Measurements from ENCODE around the gene ARHGAP23. TPM values are rescaled to one million over a fixed set of nuclear protein-coding genes. Genes with fewer than 3 reads are reported as not detected.

ARHGAP23 gene
- total RNA-seq, 1 donor from 2014 or later, result 28.4 TPM

DNA sequence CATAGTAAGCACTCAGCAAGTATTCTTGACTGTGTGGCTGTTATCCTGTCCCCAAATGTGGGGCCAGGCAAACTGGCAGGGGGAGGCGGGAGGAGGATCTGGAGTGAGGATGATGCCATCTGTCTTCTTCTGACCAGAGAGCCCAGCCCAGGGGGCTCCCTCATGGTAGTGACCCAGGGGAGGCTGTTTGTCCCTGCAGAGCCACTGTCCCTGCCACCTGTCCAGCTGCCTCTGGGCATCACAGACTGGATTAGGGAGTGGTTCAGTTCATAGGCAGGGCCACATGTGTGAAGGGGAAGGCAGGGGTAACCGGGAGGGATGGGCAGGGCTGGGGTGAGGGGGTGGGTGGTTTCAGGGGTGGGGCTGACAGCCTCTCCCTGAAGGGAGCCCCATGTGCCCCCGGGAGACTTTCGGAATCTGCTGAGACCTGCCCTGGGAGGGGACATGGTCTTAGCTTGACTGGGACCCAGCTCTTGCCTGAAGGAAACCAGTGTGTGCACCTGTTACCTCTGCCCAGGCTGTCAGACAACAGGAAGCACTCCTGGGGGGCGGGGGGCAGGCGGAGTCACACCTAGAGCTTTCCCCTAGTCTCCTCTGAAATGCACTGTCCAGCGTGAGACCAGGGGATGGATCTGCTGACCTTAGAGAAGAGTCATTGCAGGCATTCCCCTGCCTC lies 15.2 kb downstream of the ARHGAP23 start:
- TF ChIP-seq CTCF (conservative IDR thresholded peaks at IDR 0.05; ENCODE audit: low read depth, low read length), result no peak
- no peak for DNase-seq (ENCODE audit: low read depth)
- H3K4me3 ChIP-seq (ENCODE audit: low read depth, low read length), result no peak overlapping the region

GRCh38 chr17:38444151-38444550 lies 15.9 kb downstream of the ARHGAP23 start:
- DNase-seq (ENCODE audit: low read depth), result no peak
- no peak overlapping the region for H3K4me3 ChIP-seq (ENCODE audit: low read depth, low read length)
- TF ChIP-seq CTCF (conservative IDR thresholded peaks at IDR 0.05; ENCODE audit: low read depth, low read length), result peak; percentile 91

DNA sequence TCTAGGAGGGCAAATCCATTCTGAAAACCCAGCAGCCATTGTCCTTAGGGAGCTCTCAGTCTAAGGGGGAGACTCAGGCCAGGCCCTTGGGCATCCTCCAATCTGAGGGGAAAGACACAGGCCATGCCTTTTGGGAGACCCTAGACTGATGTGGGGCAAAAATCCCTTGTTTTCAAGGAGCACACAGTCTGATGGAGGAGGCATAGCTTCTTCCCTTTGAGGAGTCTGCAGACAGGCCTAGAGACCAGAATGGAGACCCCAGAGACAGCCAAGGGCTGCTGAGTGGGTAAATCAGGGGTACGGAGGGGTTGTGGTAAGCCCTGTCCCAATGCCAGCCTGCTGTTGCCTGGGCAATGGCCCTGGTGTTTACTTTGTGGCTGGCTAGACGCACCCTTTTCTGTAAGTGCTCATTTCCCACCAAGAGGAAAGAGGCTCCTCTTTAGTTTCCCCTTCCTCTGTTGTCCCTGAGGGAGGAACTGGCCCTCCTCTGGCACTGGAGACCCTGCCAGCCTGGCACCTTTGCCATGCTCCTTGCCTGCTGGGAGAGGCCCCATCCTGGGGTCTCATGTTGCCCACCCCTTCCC lies 19.3 kb downstream of the ARHGAP23 start:
- no peak overlapping the region for H3K4me3 ChIP-seq (ENCODE audit: low read depth, low read length)
- no peak for TF ChIP-seq CTCF (conservative IDR thresholded peaks at IDR 0.05; ENCODE audit: low read depth, low read length)
- no peak for DNase-seq (ENCODE audit: low read depth)

GRCh38 chr17:38448208-38448771 lies 20.0 kb downstream of the ARHGAP23 start:
- no peak for DNase-seq (ENCODE audit: low read depth)
- no peak overlapping the region for H3K4me3 ChIP-seq (ENCODE audit: low read depth, low read length)
- TF ChIP-seq CTCF (conservative IDR thresholded peaks at IDR 0.05; ENCODE audit: low read depth, low read length), result no peak

DNA sequence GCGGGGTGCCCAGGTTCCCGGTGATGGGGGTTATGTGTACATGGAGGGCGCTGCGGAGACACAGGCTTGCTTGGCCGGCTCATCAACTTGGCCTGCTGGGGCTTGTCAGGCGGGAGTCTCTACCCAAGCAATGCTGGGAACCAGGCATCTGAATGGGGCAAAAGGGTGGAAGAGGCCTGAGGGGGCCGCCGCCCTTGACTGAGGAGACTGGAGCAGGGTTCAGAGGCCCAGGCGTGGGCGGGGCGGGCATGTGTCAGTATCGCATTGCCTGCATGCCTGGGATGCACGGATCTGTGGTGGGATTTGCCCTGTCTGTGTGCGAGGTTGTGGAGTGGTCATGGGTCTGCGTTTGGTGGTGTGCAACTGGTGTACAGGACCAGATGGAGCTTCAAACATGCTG lies 21.1 kb downstream of the ARHGAP23 start:
- H3K4me3 ChIP-seq (ENCODE audit: low read depth, low read length), result no peak overlapping the region
- DNase-seq (ENCODE audit: low read depth), result no peak
- TF ChIP-seq CTCF (conservative IDR thresholded peaks at IDR 0.05; ENCODE audit: low read depth, low read length), result no peak

DNA sequence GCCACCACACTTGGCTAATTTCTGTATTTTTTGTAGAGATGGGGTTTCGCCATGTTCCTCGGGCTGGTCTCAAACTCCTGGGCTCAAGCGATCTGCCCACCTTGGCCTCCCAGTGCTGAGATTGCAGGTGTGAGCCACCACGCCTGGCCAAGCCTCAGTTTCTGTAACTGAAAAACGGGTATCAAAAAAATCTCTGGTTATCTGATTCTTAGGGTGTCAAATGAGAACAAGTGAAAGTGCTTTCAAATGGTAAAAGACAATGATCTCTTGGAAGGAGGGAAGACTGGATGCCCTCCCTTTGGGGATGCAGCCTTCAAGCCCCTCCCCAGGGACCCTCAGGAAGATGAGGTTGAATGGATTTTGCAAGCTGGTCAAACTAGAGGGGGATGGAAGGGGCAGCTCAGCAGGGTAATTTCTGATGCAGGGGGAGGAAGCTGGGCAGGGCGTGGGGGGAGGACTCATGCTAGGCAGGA lies 22.3 kb downstream of the ARHGAP23 start:
- no peak overlapping the region for H3K4me3 ChIP-seq (ENCODE audit: low read depth, low read length)
- DNase-seq (ENCODE audit: low read depth), result no peak
- TF ChIP-seq CTCF (conservative IDR thresholded peaks at IDR 0.05; ENCODE audit: low read depth, low read length), result no peak
